ENCODE data around the gene APOBEC3C. TPM values are rescaled to one million over a fixed set of nuclear protein-coding genes. Genes with fewer than 3 reads are reported as not detected.
A peak's percentile ranks its signal among the peaks of the same experiment; 100 is the strongest.
"Not testable (repeated sequence)": the region's sequence is repeated elsewhere in the genome, so short reads cannot be mapped to it uniquely, and the experiment has no call there.

The APOBEC3C gene
- total RNA-seq, 1 experiment from 2014 or later: 32.1 TPM

- H3K4ac ChIP-seq (ENCODE audit: low read depth, low read length): no peak overlapping the region
- no peak overlapping the region for H2BK20ac ChIP-seq (ENCODE audit: low read depth, low read length, poor library complexity, severe bottlenecking)
- H2AFZ ChIP-seq (ENCODE audit: low read length): no peak overlapping the region
- H2BK12ac ChIP-seq (ENCODE audit: insufficient read length, low read depth, low read length): no peak overlapping the region
- H3K4me2 ChIP-seq (ENCODE audit: insufficient read depth, insufficient read length, low read length): no peak overlapping the region
- no peak overlapping the region for H3K18ac ChIP-seq (ENCODE audit: insufficient read length, low read depth, low read length)
- no peaks in the 10 kb centered on the region for H3K79me2 ChIP-seq (ENCODE audit: insufficient read depth, low read length)
- H3K23me2 ChIP-seq (ENCODE audit: insufficient read length, low read depth, low read length, poor library complexity, severe bottlenecking): peaks cover 3% of the 10 kb centered on the region
- peak overlapping the region in 1 of 3 experiments; percentile 91; a peak in 1 of 7 replicates for H3K27ac Mint-ChIP-seq
- H3K79me1 ChIP-seq (ENCODE audit: insufficient read depth, low read depth, low read length, poor library complexity, severe bottlenecking): no peaks in the 10 kb centered on the region
- H4K5ac ChIP-seq (ENCODE audit: insufficient read length, low read depth, low read length): no peak overlapping the region
- no peaks in the 10 kb centered on the region; a peak in 1 of 5 replicates for H3K9me3 Mint-ChIP-seq
- H3K4me1 Mint-ChIP-seq: peaks cover 64 to 66% of the 10 kb centered on the region in 2 experiments
- H2BK15ac ChIP-seq (ENCODE audit: low read depth, low read length): no peak overlapping the region
- no peak overlapping the region for H2AK5ac ChIP-seq (ENCODE audit: insufficient read length, low read length)
- H3K56ac ChIP-seq (ENCODE audit: insufficient read length, low read depth, low read length): no peak overlapping the region
- no peak overlapping the region for H3K27ac ChIP-seq (ENCODE audit: insufficient read length, low read depth, low read length)
- peak overlapping the region; percentile 54 to 65; a peak in 2 of 5 replicates for H3K4me3 Mint-ChIP-seq
- no peak overlapping the region for H4K91ac ChIP-seq (ENCODE audit: insufficient read length, low read depth, low read length)
- no peak overlapping the region for H2BK120ac ChIP-seq (ENCODE audit: low read depth, low read length, poor library complexity, severe bottlenecking)
- H3K9me3 ChIP-seq (ENCODE audit: control insufficient read depth, low read depth, low read length): no peaks in the 10 kb centered on the region
- no peak overlapping the region for H3K9ac ChIP-seq (ENCODE audit: extremely low read depth, insufficient read length, low read length)
- H4K8ac ChIP-seq (replicated peaks; ENCODE audit: insufficient read length, low read depth, low read length): no peak overlapping the region
- peaks cover 3 to 10% (median 7%) of the 10 kb centered on the region in 3 experiments; a peak in 4 of 7 replicates for H3K36me3 Mint-ChIP-seq (ENCODE audit: insufficient read depth in 1 of 3, low read depth in 3 of 3)
- no CpG with 5 or more reads among the region's 7 CpGs for WGBS (ENCODE audit: extremely low coverage, insufficient read length, low lambda C conversion rate)
- H4K20me1 ChIP-seq (ENCODE audit: control insufficient read depth, insufficient read depth, insufficient read length): no peaks in the 10 kb centered on the region
- DNase-seq: peak; percentile 26
- H3K4me1 ChIP-seq (ENCODE audit: insufficient read depth, low read length): peaks cover 3% of the 10 kb centered on the region; the same call in 1 of the 2 replicates
- no peak for TF ChIP-seq CTCF (conservative IDR thresholded peaks at IDR 0.05)
- no peaks in the 10 kb centered on the region for H3K27me3 Mint-ChIP-seq (ENCODE audit: low read depth)
- H3K23ac ChIP-seq (ENCODE audit: insufficient read length, low read depth, low read length): no peak overlapping the region
- no peak overlapping the region for H3K14ac ChIP-seq (ENCODE audit: insufficient read depth, low read length)
- H3T11ph ChIP-seq (ENCODE audit: low read length): no peak overlapping the region
- no peak overlapping the region for H2BK5ac ChIP-seq (ENCODE audit: insufficient read length, low read length)
- no peaks in the 10 kb centered on the region for H3K27me3 ChIP-seq (ENCODE audit: insufficient read depth, low read length)
These were observed 27.9 kb downstream of the APOBEC3C start for GRCh38 chr22:39041908-39042307.

GRCh38 chr22:39043063-39043462 lies 29.0 kb downstream of the APOBEC3C start:
- H3K9ac ChIP-seq (ENCODE audit: extremely low read depth, insufficient read length, low read length); H3K23me2 ChIP-seq (ENCODE audit: insufficient read length, low read depth, low read length, poor library complexity, severe bottlenecking); H3T11ph ChIP-seq (ENCODE audit: low read length); H3K4me1 ChIP-seq (ENCODE audit: insufficient read depth, low read length); H4K91ac ChIP-seq (ENCODE audit: insufficient read length, low read depth, low read length); H3K27me3 Mint-ChIP-seq (ENCODE audit: low read depth); H3K36me3 Mint-ChIP-seq (ENCODE audit: insufficient read depth in 1 of 3, low read depth in 3 of 3); H2BK15ac ChIP-seq (ENCODE audit: low read depth, low read length); H3K4ac ChIP-seq (ENCODE audit: low read depth, low read length); H3K79me1 ChIP-seq (ENCODE audit: insufficient read depth, low read depth, low read length, poor library complexity, severe bottlenecking); H3K27ac ChIP-seq (ENCODE audit: insufficient read length, low read depth, low read length); H3K9me3 Mint-ChIP-seq; H4K5ac ChIP-seq (ENCODE audit: insufficient read length, low read depth, low read length); H3K79me2 ChIP-seq (ENCODE audit: insufficient read depth, low read length); H2BK5ac ChIP-seq (ENCODE audit: insufficient read length, low read length); H3K4me2 ChIP-seq (ENCODE audit: insufficient read depth, insufficient read length, low read length); H3K18ac ChIP-seq (ENCODE audit: insufficient read length, low read depth, low read length); H2BK20ac ChIP-seq (ENCODE audit: low read depth, low read length, poor library complexity, severe bottlenecking); H3K27me3 ChIP-seq (ENCODE audit: insufficient read depth, low read length); H3K4me3 Mint-ChIP-seq; H3K23ac ChIP-seq (ENCODE audit: insufficient read length, low read depth, low read length); DNase-seq; H2AK5ac ChIP-seq (ENCODE audit: insufficient read length, low read length); H4K20me1 ChIP-seq (ENCODE audit: control insufficient read depth, insufficient read depth, insufficient read length); H3K14ac ChIP-seq (ENCODE audit: insufficient read depth, low read length); H3K9me3 ChIP-seq (ENCODE audit: control insufficient read depth, low read depth, low read length); H3K56ac ChIP-seq (ENCODE audit: insufficient read length, low read depth, low read length); H2BK120ac ChIP-seq (ENCODE audit: low read depth, low read length, poor library complexity, severe bottlenecking); H4K8ac ChIP-seq (replicated peaks; ENCODE audit: insufficient read length, low read depth, low read length); H2AFZ ChIP-seq (ENCODE audit: low read length); H2BK12ac ChIP-seq (ENCODE audit: insufficient read length, low read depth, low read length): not testable (repeated sequence)
- Mint-ChIP-seq H3K4me1 (peaks cover 64 to 66% of the 10 kb centered on the region in 2 experiments), H3K27ac (0 out of 7 replicates have a peak overlapping the region, but pooled peaks of 1 of the 3 experiments have one; percentile 13)
- no CpG with 5 or more reads among the region's 18 CpGs for WGBS (ENCODE audit: extremely low coverage, insufficient read length, low lambda C conversion rate)
